Measurements from ENCODE around the gene FNDC8.
"Not testable (repeated sequence)": the region's sequence is repeated elsewhere in the genome, so short reads cannot be mapped to it uniquely, and the experiment has no call there.

Gene FNDC8

GRCh38 chr17:35144840-35145239 lies 23.4 kb downstream of the FNDC8 start:
- DNase-seq (ENCODE audit: low read depth) = no peak

GRCh38 chr17:35146214-35146833 lies 24.9 kb downstream of the FNDC8 start:
- no peak for DNase-seq (ENCODE audit: low read depth)

GRCh38 chr17:35147375-35147905 lies 26.0 kb downstream of the FNDC8 start, which contains the start of gene UNC45B:
UNC45B (plus strand) TSS chr17:35147817; CDS start chr17:35148264, 447 bp downstream.
- no peak for DNase-seq (ENCODE audit: low read depth)

GRCh38 chr17:35148144-35148543 lies 26.7 kb downstream of the FNDC8 start:
- no peak for DNase-seq (ENCODE audit: low read depth)

GRCh38 chr17:35149941-35150340 lies 28.5 kb downstream of the FNDC8 start:
- DNase-seq (ENCODE audit: low read depth) = no peak

- not testable (repeated sequence) for DNase-seq (ENCODE audit: low read depth)
Observed at GRCh38 chr17:35151080-35151479, 29.7 kb downstream of the FNDC8 start.

- no peak for DNase-seq (ENCODE audit: low read depth)
Observed at GRCh38 chr17:35152421-35153140, 31.2 kb downstream of the FNDC8 start.

- no peak for DNase-seq (ENCODE audit: low read depth)
Observed at GRCh38 chr17:35154196-35155165, 33.1 kb downstream of the FNDC8 start.

- DNase-seq (ENCODE audit: low read depth) = no peak
Observed at GRCh38 chr17:35155246-35155645, 33.8 kb downstream of the FNDC8 start.

GRCh38 chr17:35159940-35160339 lies 38.5 kb downstream of the FNDC8 start:
- DNase-seq (ENCODE audit: low read depth) = no peak

GRCh38 chr17:35160354-35161201 lies 39.2 kb downstream of the FNDC8 start:
- DNase-seq (ENCODE audit: low read depth) = no peak

GRCh38 chr17:35161281-35161761 lies 39.9 kb downstream of the FNDC8 start:
- no peak for DNase-seq (ENCODE audit: low read depth)

GRCh38 chr17:35162755-35163154 lies 41.3 kb downstream of the FNDC8 start:
- DNase-seq (ENCODE audit: low read depth) = no peak

- no peak for DNase-seq (ENCODE audit: low read depth)
Observed at GRCh38 chr17:35163886-35164285, 42.5 kb downstream of the FNDC8 start.

- no peak for DNase-seq (ENCODE audit: low read depth)
Observed at GRCh38 chr17:35164716-35165115, 43.3 kb downstream of the FNDC8 start.

GRCh38 chr17:35166526-35166925 lies 45.1 kb downstream of the FNDC8 start:
- DNase-seq (ENCODE audit: low read depth) = no peak

- DNase-seq (ENCODE audit: low read depth) = no peak
Observed at GRCh38 chr17:35167046-35167445, 45.6 kb downstream of the FNDC8 start.

GRCh38 chr17:35167666-35168065 lies 46.3 kb downstream of the FNDC8 start:
- DNase-seq (ENCODE audit: low read depth) = peak; percentile 14

- DNase-seq (ENCODE audit: low read depth) = no peak
Observed at GRCh38 chr17:35169835-35170363, 48.5 kb downstream of the FNDC8 start.

GRCh38 chr17:35170968-35171771 lies 49.8 kb downstream of the FNDC8 start:
- DNase-seq (ENCODE audit: low read depth) = peak; percentile 4
